ENCODE data around the gene HECW1. TPM values are rescaled to one million over a fixed set of nuclear protein-coding genes. Genes with fewer than 3 reads are reported as not detected.
"Not testable (repeated sequence)": the region's sequence is repeated elsewhere in the genome, so short reads cannot be mapped to it uniquely, and the experiment has no call there.

HECW1 gene
- total and polyA plus RNA-seq, 4 experiments from 2014 or later = not detected

DNA sequence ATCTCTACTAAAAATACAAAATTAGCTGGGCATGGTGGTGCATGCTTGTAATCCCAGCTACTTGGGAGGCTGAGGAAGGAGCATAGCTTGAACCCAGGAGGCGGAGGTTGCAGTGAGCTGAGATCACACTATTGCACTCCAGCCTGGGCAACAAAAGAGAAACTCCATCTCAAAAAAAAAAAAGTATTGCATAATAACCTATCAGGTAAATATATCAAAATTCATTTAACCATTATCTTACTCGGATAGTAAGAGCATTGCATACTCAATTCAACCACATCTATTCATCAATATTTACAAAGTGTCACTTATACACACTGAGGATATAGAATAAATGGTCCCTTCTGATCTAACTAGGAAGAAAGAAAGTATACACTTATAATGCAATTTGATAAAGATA, 461.4 kb downstream of the HECW1 start:
- POLR2A ChIA-PET (ENCODE audit: partially characterized antibody); H3K27me3 Mint-ChIP-seq; H3K27ac ChIP-seq (ENCODE audit: low read depth, low read length); H3K36me3 ChIP-seq (ENCODE audit: insufficient read depth, low read length); H3K9me3 Mint-ChIP-seq; H3K36me3 Mint-ChIP-seq; H3K4me3 ChIP-seq (ENCODE audit: low read length in 2 of 2); H3K4me1 ChIP-seq (ENCODE audit: insufficient read depth, low read length); H3K27me3 ChIP-seq (ENCODE audit: insufficient read depth, low read length); H3K9me3 ChIP-seq (ENCODE audit: control insufficient read depth in 1 of 2, low read length in 2 of 2); H3K4me3 Mint-ChIP-seq; intact Hi-C loops (cut with micrococcal nuclease); DNase-seq; H3K27ac Mint-ChIP-seq; H3K4me1 Mint-ChIP-seq: not testable (repeated sequence)
- CTCF ChIA-PET (ENCODE audit: partially characterized antibody) = interaction anchor here (1.6 to 5.3 kb wide), 2 partner anchors 9 to 126 kb away, joined by 6 to 45 read pairs; partner anchors contain the start of gene STK17A

DNA sequence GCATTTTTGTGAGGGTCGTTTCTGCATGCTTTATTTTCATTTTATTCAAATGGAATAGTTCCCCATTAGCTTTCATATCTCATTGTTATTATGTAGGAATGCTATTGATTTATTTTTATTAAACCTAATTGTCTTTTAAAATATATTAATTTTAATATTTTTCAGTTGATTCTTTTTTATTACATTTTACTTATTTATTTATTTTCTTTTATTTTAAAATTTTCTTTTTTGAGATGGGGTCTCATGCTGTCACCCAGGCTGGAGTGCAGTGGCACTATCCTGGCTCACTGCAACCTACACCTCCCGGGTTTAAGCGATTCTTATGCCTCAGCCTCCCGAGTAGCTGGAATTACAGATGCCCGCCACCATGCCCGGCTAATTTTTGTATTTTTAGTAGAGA, 463.1 kb downstream of the HECW1 start:
- Mint-ChIP-seq H3K27ac (no peak overlapping the region), H3K4me3 (no peak overlapping the region), H3K4me1 (peaks cover 3 to 5% (median 4%) of the 10 kb centered on the region in 4 donors), H3K9me3 (no peaks in the 10 kb centered on the region), H3K27me3 (no peaks in the 10 kb centered on the region), H3K36me3 (no peaks in the 10 kb centered on the region)
- POLR2A ChIA-PET (ENCODE audit: partially characterized antibody) = no interaction called here
- Histone ChIP-seq H3K36me3 (ENCODE audit: insufficient read depth, low read length) (no peaks in the 10 kb centered on the region), H3K9me3 (ENCODE audit: control insufficient read depth in 1 of 2, low read length in 2 of 2) (no peaks in the 10 kb centered on the region), H3K4me1 (ENCODE audit: insufficient read depth, low read length) (peaks cover 5% of the 10 kb centered on the region), H3K27me3 (ENCODE audit: insufficient read depth, low read length) (no peaks in the 10 kb centered on the region), H3K4me3 (ENCODE audit: low read length in 2 of 2) (no peak overlapping the region), H3K27ac (ENCODE audit: low read depth, low read length) (no peak overlapping the region)
- intact Hi-C loops (cut with micrococcal nuclease) = no loop called here
- CTCF ChIA-PET (ENCODE audit: partially characterized antibody) = interaction anchor here (0.9 to 5.3 kb wide), 3 partner anchors 8 to 145 kb away, joined by 3 to 45 read pairs (median 6); partner anchors contain the start of gene STK17A
- no peak for DNase-seq

DNA sequence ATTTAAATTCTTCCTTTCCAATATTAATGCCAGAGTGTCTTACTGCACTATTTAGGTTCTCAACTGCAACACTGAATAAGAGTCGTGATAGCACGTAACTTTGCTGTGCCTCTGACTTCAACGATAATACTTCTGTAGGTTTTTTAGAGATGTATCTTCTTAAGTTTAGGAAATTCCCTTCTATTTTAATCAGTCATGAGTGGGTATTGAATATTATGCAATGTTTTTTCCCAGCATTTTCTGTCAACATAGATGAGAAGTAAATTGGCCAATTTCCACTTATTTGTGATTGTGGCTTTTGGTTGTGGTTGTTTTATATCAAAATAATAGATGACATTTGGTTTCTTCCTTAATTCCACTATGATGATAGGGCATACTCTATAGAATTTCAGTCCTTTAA, 463.8 kb downstream of the HECW1 start:
- no peak overlapping the region for H3K4me3 ChIP-seq (ENCODE audit: low read length in 2 of 2)
- no peaks in the 10 kb centered on the region for H3K27me3 ChIP-seq (ENCODE audit: insufficient read depth, low read length)
- no peaks in the 10 kb centered on the region for H3K9me3 ChIP-seq (ENCODE audit: control insufficient read depth in 1 of 2, low read length in 2 of 2)
- no peak overlapping the region for H3K27ac Mint-ChIP-seq
- intact Hi-C loops (cut with micrococcal nuclease) = no loop called here
- H3K27ac ChIP-seq (ENCODE audit: low read depth, low read length) = no peak overlapping the region
- no peaks in the 10 kb centered on the region for H3K36me3 ChIP-seq (ENCODE audit: insufficient read depth, low read length)
- no peaks in the 10 kb centered on the region for H3K9me3 Mint-ChIP-seq
- peaks cover 3 to 5% (median 4%) of the 10 kb centered on the region in 4 donors for H3K4me1 Mint-ChIP-seq
- peaks cover 5% of the 10 kb centered on the region for H3K4me1 ChIP-seq (ENCODE audit: insufficient read depth, low read length)
- H3K36me3 Mint-ChIP-seq = no peaks in the 10 kb centered on the region
- H3K27me3 Mint-ChIP-seq = peaks cover 0 to 2% of the 10 kb centered on the region in 2 donors
- ChIA-PET CTCF (ENCODE audit: partially characterized antibody) (no interaction called here), POLR2A (ENCODE audit: partially characterized antibody) (no interaction called here)
- no peak overlapping the region for H3K4me3 Mint-ChIP-seq
- no peak for DNase-seq

DNA sequence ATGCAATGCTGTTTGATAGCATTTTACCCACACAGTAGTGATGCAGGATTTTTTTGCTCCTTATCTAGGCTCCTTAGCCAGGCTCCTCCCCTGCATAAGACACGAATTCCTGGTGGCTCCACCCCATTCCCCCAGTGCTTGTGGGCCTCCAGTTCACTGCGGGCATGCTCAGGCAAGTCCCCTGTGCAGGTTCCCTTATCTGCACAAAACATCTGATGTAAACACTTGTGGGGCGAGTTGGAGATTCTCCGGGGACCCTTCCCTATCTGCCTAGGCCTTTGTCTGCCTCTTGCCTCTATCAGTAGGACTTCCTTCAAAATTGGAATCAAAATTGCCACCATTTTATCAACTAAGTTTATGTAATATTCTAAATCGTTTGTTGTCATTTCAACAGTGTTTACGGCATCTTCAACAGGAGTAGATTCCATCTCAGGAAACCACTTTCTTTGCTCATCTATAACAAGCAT, 465.1 kb downstream of the HECW1 start:
- CTCF ChIA-PET (ENCODE audit: partially characterized antibody) = interaction anchor here (1.5 to 13.2 kb wide), 3 partner anchors 122 to 144 kb away, joined by 4 to 670 read pairs (median 5); no protein-coding TSS in a partner anchor
- H3K4me1 ChIP-seq (ENCODE audit: insufficient read depth, low read length) = peaks cover 7% of the 10 kb centered on the region
- DNase-seq = no peak

DNA sequence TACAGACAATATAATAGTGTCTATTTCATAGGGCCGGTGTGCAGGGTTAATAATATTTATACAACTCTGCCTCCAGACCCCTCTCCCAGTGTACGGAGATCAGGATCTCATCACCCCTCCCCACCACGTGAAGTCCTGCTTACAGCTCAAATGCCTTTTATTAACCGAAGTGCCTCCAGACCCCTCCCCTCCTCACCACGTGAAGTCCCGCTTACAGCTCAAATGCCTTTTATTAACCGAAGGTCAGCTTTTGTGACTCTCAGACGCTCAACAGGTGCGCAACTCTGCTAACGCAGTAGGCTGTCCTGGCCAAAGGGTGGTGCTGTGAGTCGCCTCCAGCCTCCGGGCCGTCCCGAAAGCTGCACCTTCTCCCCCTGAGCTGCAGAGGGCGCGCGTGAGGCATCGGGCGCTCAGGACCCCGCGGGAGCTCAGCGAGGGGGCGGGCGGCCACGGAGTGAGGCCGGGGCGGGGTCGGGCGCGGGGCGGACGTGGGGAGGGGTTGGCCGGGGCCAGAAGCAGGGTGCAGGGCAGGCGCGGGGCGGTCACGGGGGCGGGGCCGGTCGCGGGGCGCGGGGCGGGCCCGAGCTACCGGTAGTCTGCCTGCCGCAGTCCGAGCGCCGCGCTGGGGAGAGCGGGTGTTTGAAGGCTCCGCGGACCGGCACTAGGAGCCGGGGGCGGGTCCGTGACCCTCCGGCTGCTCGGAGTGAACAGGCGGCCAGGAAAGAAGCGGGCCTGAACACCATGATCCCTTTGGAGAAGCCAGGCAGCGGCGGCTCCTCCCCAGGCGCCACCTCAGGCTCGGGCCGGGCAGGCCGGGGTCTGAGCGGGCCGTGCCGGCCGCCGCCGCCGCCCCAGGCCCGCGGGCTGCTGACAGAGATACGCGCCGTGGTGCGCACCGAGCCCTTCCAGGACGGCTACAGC, 470.3 kb downstream of the HECW1 start, which contains the start of gene STK17A:
STK17A (plus strand) TSS at position 606 of the 921 bp plus-strand sequence; CDS start at position 742, 136 bp downstream.
- peak within 1 kb of the TSS; percentile 93 to 100 (median 98) for H3K27ac Mint-ChIP-seq
- H3K4me1 ChIP-seq (ENCODE audit: insufficient read depth, low read length) = peaks cover 19% of the 10 kb centered on the region
- peaks cover 2 to 9% of the 10 kb centered on the region in 2 donors for H3K27me3 Mint-ChIP-seq
- H3K27me3 ChIP-seq (ENCODE audit: insufficient read depth, low read length) = no peaks in the 10 kb centered on the region
- POLR2A ChIA-PET (ENCODE audit: partially characterized antibody) = interaction anchor here (0.6 to 13.3 kb wide), 56 partner anchors 8 to 650 kb away, joined by 3 to 393 read pairs (median 5); partner anchors contain the start of genes BLVRA, COA1, MRPL32 and MRPS24
- peaks cover 0 to 10% (median 0%) of the 10 kb centered on the region in 8 donors for H3K9me3 Mint-ChIP-seq
- no peaks in the 10 kb centered on the region for H3K36me3 ChIP-seq (ENCODE audit: insufficient read depth, low read length)
- CTCF ChIA-PET (ENCODE audit: partially characterized antibody) = interaction anchor here (0.6 to 13.2 kb wide), 80 partner anchors 8 to 706 kb away, joined by 3 to 670 read pairs (median 6); partner anchors contain the start of genes BLVRA, COA1, MRPL32 and PSMA2
- H3K4me1 Mint-ChIP-seq = peaks cover 13 to 47% (median 18%) of the 10 kb centered on the region in 4 donors
- H3K27ac ChIP-seq (ENCODE audit: low read depth, low read length) = peak within 1 kb of the TSS; percentile 87
- no peaks in the 10 kb centered on the region for H3K9me3 ChIP-seq (ENCODE audit: control insufficient read depth in 1 of 2, low read length in 2 of 2)
- H3K36me3 Mint-ChIP-seq = peaks cover 0 to 25% of the 10 kb centered on the region in 2 donors
- peak within 1 kb of the TSS; percentile 93 to 99 (median 98) for H3K4me3 Mint-ChIP-seq
- intact Hi-C loops (cut with micrococcal nuclease) = loop anchor here (1.0 to 2.0 kb wide), 8 partner anchors 10 to 650 kb away; partner anchors contain the start of genes COA1, MRPL32 and PSMA2
- peak within 1 kb of the TSS; percentile 73 to 97 for H3K4me3 ChIP-seq (ENCODE audit: low read length in 2 of 2)
- DNase-seq = peak; percentile 92 to 99 (median 96)

More for the DNA sequence above, 465.1 kb downstream of the HECW1 start:
- H3K27ac ChIP-seq (ENCODE audit: low read depth, low read length) = no peak overlapping the region
- Mint-ChIP-seq H3K36me3 (peaks cover 0 to 1% of the 10 kb centered on the region in 2 donors), H3K27me3 (peaks cover 1 to 2% of the 10 kb centered on the region in 2 donors), H3K4me1 (peaks cover 3 to 11% (median 6%) of the 10 kb centered on the region in 4 donors), H3K27ac (peak overlapping the region in 1 of 7 donors; percentile 33), H3K4me3 (no peak overlapping the region), H3K9me3 (peaks cover 0 to 5% (median 0%) of the 10 kb centered on the region in 8 donors)
- no peaks in the 10 kb centered on the region for H3K36me3 ChIP-seq (ENCODE audit: insufficient read depth, low read length)
- intact Hi-C loops (cut with micrococcal nuclease) = no loop called here
- POLR2A ChIA-PET (ENCODE audit: partially characterized antibody) = no interaction called here
- no peaks in the 10 kb centered on the region for H3K9me3 ChIP-seq (ENCODE audit: control insufficient read depth in 1 of 2, low read length in 2 of 2)
- no peak overlapping the region for H3K4me3 ChIP-seq (ENCODE audit: low read length in 2 of 2)
- H3K27me3 ChIP-seq (ENCODE audit: insufficient read depth, low read length) = no peaks in the 10 kb centered on the region

DNA sequence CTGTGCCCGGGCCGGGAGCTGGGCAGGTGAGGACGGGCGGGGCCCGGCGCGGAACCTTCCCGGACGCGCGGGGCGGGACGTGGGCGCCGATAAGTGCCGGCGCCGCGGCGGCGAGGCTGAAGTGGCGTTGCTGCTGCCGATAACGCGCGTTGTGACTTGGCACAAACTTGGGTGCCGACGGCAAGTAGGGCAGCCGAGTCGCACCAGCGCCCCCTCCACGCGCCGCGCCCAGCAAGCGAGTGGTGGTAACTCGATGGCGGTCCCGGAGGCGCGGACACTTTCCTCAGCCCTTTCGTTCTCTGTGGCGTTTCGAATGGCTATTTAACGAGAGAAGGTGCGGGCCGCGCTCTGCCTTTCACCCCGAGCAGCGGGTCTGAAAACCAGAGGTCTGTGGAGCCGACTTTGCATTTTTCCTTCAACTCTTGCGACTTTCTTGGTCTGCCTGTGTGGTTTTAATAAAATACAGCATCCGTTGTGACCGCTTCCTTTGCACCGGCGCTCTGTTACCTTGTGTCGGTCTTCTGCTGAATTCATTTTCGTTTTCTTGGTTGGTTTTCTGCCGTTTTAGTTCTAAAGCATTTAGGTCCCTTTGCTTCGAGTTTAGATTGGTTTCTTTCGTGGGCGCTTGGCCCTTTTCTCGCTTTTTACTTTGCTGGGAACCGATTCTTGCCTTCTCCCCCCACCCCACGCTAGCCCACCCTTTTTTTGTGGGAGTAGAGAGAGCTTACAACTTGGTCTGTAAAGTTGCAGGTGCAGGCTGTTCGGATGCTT, 471.2 kb downstream of the HECW1 start:
- H3K4me3 ChIP-seq (ENCODE audit: low read length in 2 of 2) = peak overlapping the region; percentile 73 to 97
- DNase-seq = peak; percentile 76 to 85 (median 82)

More for the DNA sequence above, 471.2 kb downstream of the HECW1 start:
- peaks cover 19 to 54% (median 24%) of the 10 kb centered on the region in 4 donors for H3K4me1 Mint-ChIP-seq
- intact Hi-C loops (cut with micrococcal nuclease) = loop anchor here (1.0 to 2.0 kb wide), 5 partner anchors 9 to 651 kb away; partner anchors contain the start of genes COA1, MRPL32 and PSMA2
- peaks cover 0 to 10% (median 0%) of the 10 kb centered on the region in 8 donors for H3K9me3 Mint-ChIP-seq
- CTCF ChIA-PET (ENCODE audit: partially characterized antibody) = interaction anchor here (0.6 to 13.2 kb wide), 66 partner anchors 8 to 707 kb away, joined by 3 to 670 read pairs (median 9); partner anchors contain the start of genes BLVRA, COA1, MRPL32 and PSMA2
- H3K36me3 Mint-ChIP-seq = peaks cover 0 to 28% of the 10 kb centered on the region in 2 donors
- POLR2A ChIA-PET (ENCODE audit: partially characterized antibody) = interaction anchor here (0.7 to 13.3 kb wide), 38 partner anchors 7 to 285 kb away, joined by 3 to 393 read pairs (median 6); partner anchors contain the start of genes BLVRA, COA1 and MRPS24
- peaks cover 28% of the 10 kb centered on the region for H3K4me1 ChIP-seq (ENCODE audit: insufficient read depth, low read length)
- no peaks in the 10 kb centered on the region for H3K9me3 ChIP-seq (ENCODE audit: control insufficient read depth in 1 of 2, low read length in 2 of 2)
- H3K27ac ChIP-seq (ENCODE audit: low read depth, low read length) = peak overlapping the region; percentile 87
- H3K4me3 Mint-ChIP-seq = peak overlapping the region; percentile 93 to 99 (median 98)
- H3K27me3 Mint-ChIP-seq = peaks cover 2 to 9% of the 10 kb centered on the region in 2 donors
- H3K27ac Mint-ChIP-seq = peak overlapping the region; percentile 93 to 100 (median 98)
- H3K36me3 ChIP-seq (ENCODE audit: insufficient read depth, low read length) = no peaks in the 10 kb centered on the region
- no peaks in the 10 kb centered on the region for H3K27me3 ChIP-seq (ENCODE audit: insufficient read depth, low read length)

Measured in CD4-positive, alpha-beta memory T cell (primary cell).